HAP-1 (cell line): ENCODE measurements around the gene PLET1.
"Not testable (repeated sequence)": the region's sequence is repeated elsewhere in the genome, so short reads cannot be mapped to it uniquely, and the experiment has no call there.

ENCODE experiments used
- DNase-seq, 2 experiments: peaks; one replicate each; pipeline ENCODE4 v3.0.0-alpha.2; 2016 to 2020; ENCODE audit warnings: low spot score in 2 of 2
- H3K27me3 ChIP-seq: fragments of 250-450 bp; sonication (Bioruptor Pico); 2 replicates; pipeline ENCODE4 v1.5.1; 2020; ENCODE audit warnings: low read depth, mild to moderate bottlenecking, moderate library complexity
- H3K36me3 ChIP-seq: fragments of 250-450 bp; sonication (Bioruptor Pico); replicated peaks from 2 replicates; pipeline ENCODE4 v1.5.1; 2020; ENCODE audit warnings: mild to moderate bottlenecking
- H3K4me1 ChIP-seq: fragments of 250-450 bp; sonication (Bioruptor Pico); 2 replicates; pipeline ENCODE4 v1.5.1; 2020; ENCODE audit warnings: mild to moderate bottlenecking
- H3K4me3 ChIP-seq: fragments of 250-450 bp; sonication (Bioruptor Pico); 2 replicates; pipeline ENCODE4 v1.5.1; 2020; ENCODE audit warnings: mild to moderate bottlenecking, moderate library complexity
- H3K9me3 ChIP-seq: fragments of 250-450 bp; sonication (Bioruptor Pico); 2 replicates; pipeline ENCODE4 v1.5.1; 2020; ENCODE audit warnings: mild to moderate bottlenecking, moderate library complexity
- in situ Hi-C: fragments of 300-500 bp; cut with MboI; formaldehyde crosslinking; loops from 3 replicates; pipeline ENCODE4 v1.14.3; 2020; ENCODE audit warnings: low sequenced_read_pairs, inconsistent platforms, mixed read lengths

PLET1 gene

DNA sequence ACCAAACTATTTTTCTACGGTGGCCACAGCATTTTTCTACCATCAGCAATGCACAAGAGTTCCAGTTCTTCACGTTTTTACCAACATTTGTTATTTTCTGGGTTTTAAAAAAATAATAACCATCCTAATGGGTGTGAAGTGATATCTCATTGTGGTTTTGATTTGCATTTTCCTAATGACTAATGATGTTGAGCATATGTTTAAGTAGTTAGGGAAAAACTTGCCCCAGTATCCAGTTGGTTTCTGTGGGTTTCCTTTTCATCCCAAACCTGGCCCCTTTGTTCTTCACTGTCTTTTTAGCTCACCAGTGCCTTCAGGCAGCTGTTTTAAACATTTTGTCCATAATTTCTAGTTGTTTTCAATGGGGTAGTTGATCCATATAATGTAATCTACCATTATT lies 49.1 kb downstream of the PLET1 start:
- in situ Hi-C loops = no loop called here
- H3K4me3 ChIP-seq = no peak overlapping the region

DNA sequence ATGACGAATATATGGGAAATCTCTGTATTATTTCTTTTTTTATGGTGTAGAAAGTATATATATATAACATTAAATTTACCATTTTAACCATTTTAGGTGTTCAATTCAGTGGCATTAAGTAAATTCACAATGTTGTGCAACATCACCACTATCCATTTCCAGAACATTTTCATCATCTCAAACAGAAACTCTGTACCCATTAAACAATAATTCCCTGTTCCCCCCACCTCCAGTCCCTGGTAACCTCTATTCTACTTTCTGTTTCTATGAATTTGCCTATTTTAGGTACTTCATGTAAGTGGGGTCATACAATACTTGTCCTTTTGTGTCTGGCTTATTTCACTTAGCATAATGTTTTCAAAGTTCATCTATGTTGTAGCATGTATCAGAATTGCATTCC lies 49.8 kb downstream of the PLET1 start:
- Histone ChIP-seq H3K4me3 (no peak overlapping the region), H3K9me3 (no peaks in the 10 kb centered on the region; the same call in 1 of the 2 replicates), H3K4me1 (no peaks in the 10 kb centered on the region), H3K27me3 (peaks cover 16% of the 10 kb centered on the region; the same call in 1 of the 2 replicates), H3K36me3 (no peaks in the 10 kb centered on the region)
- DNase-seq = no peak
- in situ Hi-C loops = no loop called here

More for the DNA sequence above, 49.1 kb downstream of the PLET1 start:
- DNase-seq = no peak
- Histone ChIP-seq H3K27me3 (peaks cover 16% of the 10 kb centered on the region; the same call in 1 of the 2 replicates), H3K4me1 (no peaks in the 10 kb centered on the region), H3K9me3 (no peaks in the 10 kb centered on the region; the same call in 1 of the 2 replicates), H3K36me3 (no peaks in the 10 kb centered on the region)

DNA sequence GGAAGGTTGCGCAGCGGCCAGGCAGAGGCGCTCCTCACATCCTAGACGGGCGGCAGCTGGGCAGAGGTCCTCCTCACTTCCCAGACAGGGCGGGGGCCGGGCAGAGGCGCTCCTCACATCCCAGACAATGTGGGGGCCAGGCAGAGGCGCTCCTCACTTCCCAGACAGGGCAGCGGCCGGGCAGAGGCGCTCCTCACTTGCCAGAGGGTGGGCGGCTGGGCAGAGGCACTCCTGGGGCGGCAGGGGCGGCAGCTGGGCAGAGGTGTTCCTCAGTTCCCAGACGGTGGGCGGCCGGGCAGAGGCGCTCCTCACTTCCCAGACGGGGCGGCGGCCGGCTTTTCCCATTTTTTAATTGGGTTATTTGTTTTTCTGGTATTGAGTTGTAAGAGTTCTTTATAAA lies 54.6 kb downstream of the PLET1 start:
- Histone ChIP-seq H3K27me3 (peaks cover 16% of the 10 kb centered on the region; the same call in 1 of the 2 replicates), H3K9me3 (no peaks in the 10 kb centered on the region; the same call in 1 of the 2 replicates), H3K4me1 (no peaks in the 10 kb centered on the region), H3K36me3 (no peaks in the 10 kb centered on the region), H3K4me3 (no peak overlapping the region)
- DNase-seq = no peak
- in situ Hi-C loops = no loop called here

DNA sequence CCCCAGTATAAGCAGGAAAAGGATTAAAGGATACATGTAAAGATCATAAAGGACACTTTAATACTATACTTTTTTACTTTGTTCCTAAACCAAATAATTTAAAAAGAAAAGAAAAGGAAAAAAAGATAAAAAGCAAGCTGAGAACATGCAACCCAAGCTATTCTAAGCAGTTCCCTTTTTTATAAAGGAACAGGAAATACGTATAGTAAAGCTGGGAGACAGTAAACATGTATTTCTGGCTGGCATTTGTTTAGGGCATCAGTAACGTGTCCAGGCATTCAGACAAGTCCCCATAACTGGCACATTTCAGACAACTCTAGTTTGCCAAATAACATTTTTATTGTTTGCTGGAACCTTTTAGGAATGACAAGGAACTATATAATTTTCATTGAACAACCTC lies 60.4 kb downstream of the PLET1 start:
- DNase-seq = no peak
- H3K4me3 ChIP-seq = no peak overlapping the region
- in situ Hi-C loops = no loop called here

DNA sequence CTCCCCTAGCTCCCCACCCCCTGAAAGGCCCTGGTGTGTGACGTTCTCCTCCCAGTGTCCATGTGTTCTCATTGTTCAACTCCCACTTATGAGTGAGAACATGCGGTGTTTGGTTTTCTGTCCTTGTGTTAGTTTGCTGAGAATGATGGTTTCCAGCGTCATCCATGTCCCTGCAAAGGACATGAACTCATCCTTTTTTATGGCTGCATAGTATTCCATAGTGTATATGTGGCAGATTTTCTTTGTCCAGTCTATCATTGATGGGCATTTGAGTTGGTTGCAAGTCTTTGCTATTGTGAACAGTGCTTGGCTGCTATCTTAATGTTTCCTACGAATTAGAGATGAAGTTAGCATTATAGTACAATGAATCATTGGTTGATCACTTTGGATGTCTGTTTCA lies 61.6 kb downstream of the PLET1 start:
- DNase-seq, H3K4me3 ChIP-seq, H3K9me3 ChIP-seq, in situ Hi-C loops, H3K4me1 ChIP-seq, H3K27me3 ChIP-seq, H3K36me3 ChIP-seq: not testable (repeated sequence)

More for the DNA sequence above, 60.4 kb downstream of the PLET1 start:
- Histone ChIP-seq H3K27me3 (0 out of 2 replicates have a peak, but pooled peaks cover 5% of the 10 kb centered on the region), H3K9me3 (no peaks in the 10 kb centered on the region), H3K36me3 (no peaks in the 10 kb centered on the region), H3K4me1 (no peaks in the 10 kb centered on the region)
